Neural crest cell (in vitro differentiated cells): ENCODE results near the gene IER5L. TPM values are rescaled to one million over a fixed set of nuclear protein-coding genes. Genes with fewer than 3 reads are reported as not detected.
A peak's percentile ranks its signal among the peaks of the same experiment; 100 is the strongest.
"Not testable (repeated sequence)": the region's sequence is repeated elsewhere in the genome, so short reads cannot be mapped to it uniquely, and the experiment has no call there.

ENCODE experiments used
- DNase-seq: peaks from one replicate; pipeline ENCODE4 v3.0.0; 2021; ENCODE audit warnings: low read depth, mixed read lengths, low spot score
- H3K27ac Mint-ChIP-seq: one replicate; pipeline ENCODE4 v1.8.0; 2021; ENCODE audit warnings: mild to moderate bottlenecking, mixed read lengths; ENCODE audit not compliant: unreplicated experiment
- H3K27me3 Mint-ChIP-seq: 2 replicates; pipeline ENCODE4 v1.8.0; 2021; ENCODE audit warnings: low read depth, mild to moderate bottlenecking, mixed read lengths
- H3K36me3 Mint-ChIP-seq: 2 replicates; pipeline ENCODE4 v1.8.0; 2021; ENCODE audit warnings: low read depth, mild to moderate bottlenecking, mixed read lengths
- H3K4me1 Mint-ChIP-seq: 2 replicates; pipeline ENCODE4 v1.8.0; 2021; ENCODE audit warnings: mixed read lengths
- H3K4me3 Mint-ChIP-seq: one replicate; pipeline ENCODE4 v1.8.0; 2021; ENCODE audit warnings: mild to moderate bottlenecking, mixed read lengths
- H3K9me3 Mint-ChIP-seq: 2 replicates; pipeline ENCODE4 v1.8.0; 2021; ENCODE audit warnings: mixed read lengths
- CTCF ChIP-seq: fragments of 200-600 bp; sonication (generic); conservative IDR thresholded peaks from 2 replicates; pipeline ENCODE4 v1.5.0; 2021; ENCODE audit warnings: antibody characterized with exemption, mild to moderate bottlenecking
- total RNA-seq: library from RNA; stranded (reverse); gene quantifications from 2 replicates; pipeline ENCODE4 v1.2.1, GENCODE V29; 2021

Gene IER5L
- total RNA-seq, 1 donor from 2014 or later = 19.1 TPM

DNA sequence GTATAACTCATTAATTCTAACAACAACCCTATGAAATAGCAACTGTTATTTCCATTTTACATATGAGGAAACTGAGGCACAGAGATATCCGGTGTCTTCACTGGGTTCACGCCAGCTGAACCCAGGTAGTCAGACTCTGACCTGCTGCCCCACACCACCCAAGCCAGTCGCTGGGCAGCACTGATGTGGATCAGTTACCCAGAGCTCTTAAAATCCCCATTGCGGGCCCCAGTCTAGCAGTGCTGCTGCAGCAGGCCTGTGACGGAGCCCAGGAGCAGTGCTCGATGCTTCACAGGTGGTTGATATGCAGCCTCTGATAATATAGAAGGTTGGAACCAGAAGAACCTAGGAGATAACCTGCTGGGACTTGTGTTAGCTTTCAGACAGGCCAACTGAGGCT is 42.6 kb downstream of the IER5L start:
- DNase-seq = no peak
- Mint-ChIP-seq H3K4me1 (peaks cover 42% of the 10 kb centered on the region), H3K27me3 (peaks cover 4% of the 10 kb centered on the region), H3K36me3 (peaks cover 9% of the 10 kb centered on the region), H3K27ac (no peak overlapping the region), H3K4me3 (no peak overlapping the region), H3K9me3 (no peaks in the 10 kb centered on the region)
- TF ChIP-seq CTCF = no peak

GRCh38 chr9:129133082-129133481 is 45.0 kb downstream of the IER5L start:
- no peaks in the 10 kb centered on the region for H3K9me3 Mint-ChIP-seq

GRCh38 chr9:129131300-129132145 is 46.5 kb downstream of the IER5L start:
- Mint-ChIP-seq H3K27me3 (no peaks in the 10 kb centered on the region), H3K4me3 (peak overlapping the region; percentile 31), H3K4me1 (peaks cover 23% of the 10 kb centered on the region), H3K27ac (no peak overlapping the region), H3K9me3 (no peaks in the 10 kb centered on the region), H3K36me3 (peaks cover 12% of the 10 kb centered on the region)
- TF ChIP-seq CTCF = peak; percentile 99
- DNase-seq = peak; percentile 88

More at GRCh38 chr9:129133082-129133481, 45.0 kb downstream of the IER5L start:
- H3K36me3 Mint-ChIP-seq = peaks cover 12% of the 10 kb centered on the region
- no peak for DNase-seq
- no peaks in the 10 kb centered on the region for H3K27me3 Mint-ChIP-seq
- H3K4me3 Mint-ChIP-seq = no peak overlapping the region
- TF ChIP-seq CTCF = no peak
- H3K27ac Mint-ChIP-seq = no peak overlapping the region
- peaks cover 22% of the 10 kb centered on the region for H3K4me1 Mint-ChIP-seq

GRCh38 chr9:129130791-129131190 is 47.3 kb downstream of the IER5L start:
- peaks cover 12% of the 10 kb centered on the region for H3K36me3 Mint-ChIP-seq
- TF ChIP-seq CTCF = no peak
- H3K27me3 Mint-ChIP-seq = no peaks in the 10 kb centered on the region
- H3K27ac Mint-ChIP-seq = no peak overlapping the region
- peaks cover 27% of the 10 kb centered on the region for H3K4me1 Mint-ChIP-seq
- DNase-seq = no peak
- H3K4me3 Mint-ChIP-seq = no peak overlapping the region
- H3K9me3 Mint-ChIP-seq = no peaks in the 10 kb centered on the region

DNA sequence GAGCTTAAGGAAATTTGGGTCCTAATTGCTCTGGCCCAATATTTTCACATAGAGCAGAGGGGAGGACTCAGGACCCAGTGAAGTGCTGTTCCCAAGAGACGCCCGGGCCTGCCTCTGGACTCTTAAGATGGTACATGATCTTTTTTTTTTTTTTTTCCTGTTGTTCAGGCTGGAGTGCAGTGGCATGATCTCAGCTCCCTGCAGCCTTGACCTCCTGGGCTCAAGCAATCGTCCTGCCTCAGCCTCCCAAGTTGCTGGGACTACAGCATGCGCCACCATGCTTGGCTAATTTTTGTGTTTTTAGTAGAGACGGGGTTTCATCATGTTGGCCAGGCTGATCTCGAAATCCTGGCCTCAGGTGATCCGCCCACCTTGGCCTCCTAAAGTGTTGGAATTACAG is 47.8 kb downstream of the IER5L start:
- DNase-seq, H3K27me3 Mint-ChIP-seq, H3K4me3 Mint-ChIP-seq, H3K27ac Mint-ChIP-seq, H3K9me3 Mint-ChIP-seq: not testable (repeated sequence)
- H3K36me3 Mint-ChIP-seq = peaks cover 12% of the 10 kb centered on the region
- H3K4me1 Mint-ChIP-seq = peaks cover 27% of the 10 kb centered on the region

DNA sequence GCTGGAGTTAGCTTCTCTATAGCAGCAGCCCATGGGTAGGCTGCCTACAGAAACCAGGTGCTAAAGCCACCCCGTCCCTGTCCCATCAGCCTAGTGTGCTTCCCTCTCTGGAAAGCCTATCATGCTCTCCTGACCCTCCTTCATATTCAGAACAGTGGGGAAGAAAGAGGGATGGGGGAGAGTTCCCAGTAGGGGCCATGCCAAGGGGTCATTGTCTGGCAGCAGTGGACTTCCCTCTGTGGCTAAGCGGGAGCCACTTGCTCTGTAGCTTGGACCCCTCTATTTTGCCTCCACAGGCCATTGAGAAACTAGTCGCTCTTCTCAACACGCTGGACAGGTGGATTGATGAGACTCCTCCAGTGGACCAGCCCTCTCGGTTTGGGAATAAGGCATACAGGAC is 49.4 kb downstream of the IER5L start:
- TF ChIP-seq CTCF = no peak
- DNase-seq = no peak
- no peaks in the 10 kb centered on the region for H3K9me3 Mint-ChIP-seq
- H3K36me3 Mint-ChIP-seq = peaks cover 12% of the 10 kb centered on the region
- H3K27me3 Mint-ChIP-seq = no peaks in the 10 kb centered on the region
- peaks cover 25% of the 10 kb centered on the region for H3K4me1 Mint-ChIP-seq
- no peak overlapping the region for H3K27ac Mint-ChIP-seq
- no peak overlapping the region for H3K4me3 Mint-ChIP-seq
